GM23248 (cell line): ENCODE measurements around the gene SCYL3.

Experiments used
- EZH2 ChIP-seq: fragments of 200-600 bp; sonication (generic); IDR thresholded peaks from 2 replicates; pipeline ENCODE4 v1.6.1; 2018; ENCODE audit warnings: antibody characterized with exemption, mild to moderate bottlenecking; ENCODE audit not compliant: insufficient read depth, poor library complexity, severe bottlenecking
- EZH2phosphoT487 ChIP-seq: fragments of 200-600 bp; sonication (generic); IDR thresholded peaks from 2 replicates; pipeline ENCODE4 v1.6.1; 2018; ENCODE audit warnings: antibody characterized with exemption, moderate library complexity, mild to moderate bottlenecking, low read depth; ENCODE audit not compliant: insufficient read depth

DNA sequence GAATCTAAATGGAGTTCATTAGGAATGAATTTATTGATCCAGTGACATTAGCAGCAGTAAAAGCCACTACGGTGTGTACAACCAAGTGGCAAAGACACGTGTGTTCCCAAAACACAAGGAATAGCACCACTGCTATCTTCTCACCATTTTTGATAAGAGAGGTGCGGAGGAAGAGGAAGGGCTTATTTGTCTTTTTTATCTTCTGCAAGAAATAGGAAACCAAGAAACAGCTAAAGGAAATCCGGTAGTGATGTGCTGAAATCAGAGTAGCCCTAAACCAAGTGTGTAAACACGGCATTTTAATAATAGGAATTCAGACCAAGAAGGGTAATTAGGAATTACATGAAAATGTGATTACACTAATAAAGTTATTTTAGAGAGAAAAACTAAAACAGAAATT, 9.1 kb upstream of the SCYL3 start:
- no peak for TF ChIP-seq EZH2phosphoT487
- TF ChIP-seq EZH2: no peak
